ENCODE data around the gene UBE2Q2. TPM values are rescaled to one million over a fixed set of nuclear protein-coding genes. Genes with fewer than 3 reads are reported as not detected.
"Not testable (repeated sequence)": the region's sequence is repeated elsewhere in the genome, so short reads cannot be mapped to it uniquely, and the experiment has no call there.

UBE2Q2 gene
- polyA plus RNA-seq (2013, experiment 1 of 4), result 18.5 TPM
- 21.4 TPM for polyA plus RNA-seq (2013, experiment 2 of 4)
- polyA plus RNA-seq (2013, experiment 3 of 4), result 21.5 TPM
- polyA plus RNA-seq (2013, experiment 4 of 4), result 21.7 TPM

DNA sequence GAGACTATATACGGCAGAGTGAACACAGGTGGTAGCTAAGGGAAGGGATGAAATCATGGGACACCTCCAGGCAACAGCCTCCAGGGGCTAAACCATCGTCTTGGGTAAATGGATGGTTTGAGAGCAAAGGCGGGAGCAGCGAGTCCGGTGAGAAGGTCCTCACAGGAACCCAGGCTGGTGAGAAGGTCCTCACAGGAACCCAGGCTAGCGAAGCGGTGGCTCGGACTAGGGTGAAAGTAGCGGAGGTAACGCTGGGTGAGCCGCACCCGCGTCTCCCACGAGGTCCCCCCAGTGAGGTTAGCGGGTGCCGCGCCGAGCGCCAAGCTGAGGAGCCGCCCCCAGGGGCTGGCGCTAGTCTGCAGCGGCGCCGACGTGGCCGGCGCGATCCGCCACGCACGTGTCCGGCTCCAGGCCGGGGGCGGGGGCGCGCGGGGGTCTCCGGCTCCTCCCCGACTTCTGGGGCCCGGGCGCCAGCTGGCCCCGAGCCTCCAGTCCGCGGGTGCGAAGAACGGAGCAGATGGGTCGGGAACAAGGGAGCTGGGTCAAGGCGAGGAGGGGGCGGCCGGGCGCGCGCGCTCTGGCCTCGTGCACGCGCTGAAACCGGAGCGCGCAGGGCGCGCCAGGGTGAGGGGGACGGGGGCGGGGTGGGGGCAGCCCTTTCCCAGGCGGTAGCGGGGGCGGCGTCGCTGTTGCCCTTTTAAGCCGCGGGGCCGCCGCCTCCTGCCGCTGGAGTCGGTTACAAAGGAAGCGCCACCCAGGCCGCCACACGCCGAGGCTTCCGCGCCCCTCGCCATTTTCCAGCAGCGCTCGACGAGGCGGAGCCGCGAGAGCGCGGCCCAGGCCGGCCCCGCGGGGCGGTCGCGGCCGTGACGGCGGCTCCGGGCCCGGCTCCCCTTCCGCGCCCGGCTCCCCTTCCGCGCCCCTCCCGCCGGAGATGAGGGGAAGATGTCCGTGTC is at the start of gene UBE2Q2:
TSS of gene UBE2Q2 (plus strand) at position 726 of the 956 bp plus-strand sequence. CDS start at position 946, 220 bp downstream.
- no peaks in the 10 kb centered on the region for H3K36me3 ChIP-seq (ENCODE audit: control insufficient read depth, insufficient read depth, low read length)
- H3K9me3 ChIP-seq (ENCODE audit: control insufficient read depth, low read length), result no peaks in the 10 kb centered on the region
- WGBS, 2 experiments, result 1% methylated on average over 109 of the region's 109 CpGs
- H3K27ac ChIP-seq (ENCODE audit: insufficient read depth, low read depth, low read length, poor library complexity, severe bottlenecking), result peak within 1 kb of the TSS; percentile 71
- peaks cover 16% of the 10 kb centered on the region for H3K27me3 ChIP-seq (ENCODE audit: control insufficient read depth, insufficient read depth, low read length, poor library complexity, severe bottlenecking)
- H3K4me3 ChIP-seq (ENCODE audit: insufficient read depth, low read depth, low read length), result peak within 1 kb of the TSS; percentile 92
- H3K4me1 ChIP-seq (ENCODE audit: control insufficient read depth, insufficient read depth, low read length), result peaks cover 18% of the 10 kb centered on the region

DNA sequence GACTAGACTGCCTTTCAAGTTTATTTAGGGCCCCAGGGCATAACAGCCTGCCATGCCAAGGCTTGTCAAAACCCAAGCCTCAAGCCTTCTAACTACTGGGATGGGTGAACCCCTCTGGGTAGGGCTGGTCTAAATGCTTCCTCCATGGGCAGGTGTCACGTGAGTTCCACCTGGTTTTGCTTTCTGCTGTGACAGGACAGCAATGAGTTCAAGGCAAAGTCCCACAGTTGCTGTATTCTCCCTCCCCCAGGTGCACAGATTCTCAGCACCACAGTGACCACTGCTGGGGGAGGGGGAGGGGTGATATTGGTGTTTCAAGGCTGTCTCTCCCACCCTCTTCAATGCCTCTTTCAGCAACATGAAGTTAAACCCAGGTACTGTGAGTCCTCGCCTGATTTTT is 46.9 kb upstream of the UBE2Q2 start:
- H3K27me3 ChIP-seq (ENCODE audit: control insufficient read depth, insufficient read depth, low read length, poor library complexity, severe bottlenecking), result peaks cover 3% of the 10 kb centered on the region
- WGBS, 2 experiments, result 94 to 97% methylated on average over 2 of the region's 2 CpGs

DNA sequence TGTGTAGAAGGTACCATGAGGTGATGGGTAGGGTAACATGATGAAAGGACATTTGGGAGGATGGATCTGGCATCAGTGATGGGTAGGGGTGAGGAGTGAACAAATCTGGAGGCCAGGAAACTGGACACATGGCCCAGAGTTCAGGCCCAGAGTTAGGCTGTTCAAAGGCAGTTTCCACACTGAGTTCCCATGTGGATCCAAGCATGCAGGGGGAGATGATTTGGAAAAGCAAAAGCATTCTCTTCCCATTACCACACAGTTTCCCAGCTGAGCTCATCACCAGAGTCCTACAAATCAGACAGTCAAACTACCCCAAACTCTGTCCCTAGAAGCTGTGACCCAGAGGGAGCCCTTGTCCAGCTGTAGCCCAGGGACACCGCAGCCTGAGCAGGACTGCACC is 46.1 kb upstream of the UBE2Q2 start:
- not testable (repeated sequence) for H3K9me3 ChIP-seq (ENCODE audit: control insufficient read depth, low read length); H3K36me3 ChIP-seq (ENCODE audit: control insufficient read depth, insufficient read depth, low read length); H3K4me3 ChIP-seq (ENCODE audit: insufficient read depth, low read depth, low read length); H3K27ac ChIP-seq (ENCODE audit: insufficient read depth, low read depth, low read length, poor library complexity, severe bottlenecking); H3K4me1 ChIP-seq (ENCODE audit: control insufficient read depth, insufficient read depth, low read length)
- H3K27me3 ChIP-seq (ENCODE audit: control insufficient read depth, insufficient read depth, low read length, poor library complexity, severe bottlenecking), result peaks cover 11% of the 10 kb centered on the region
- WGBS, 2 experiments, result 90 to 93% methylated on average over 1 of the region's 1 CpG

More for the DNA sequence above, 46.9 kb upstream of the UBE2Q2 start:
- H3K4me3 ChIP-seq (ENCODE audit: insufficient read depth, low read depth, low read length), result no peak overlapping the region
- H3K36me3 ChIP-seq (ENCODE audit: control insufficient read depth, insufficient read depth, low read length), result no peaks in the 10 kb centered on the region
- H3K27ac ChIP-seq (ENCODE audit: insufficient read depth, low read depth, low read length, poor library complexity, severe bottlenecking), result no peak overlapping the region
- no peaks in the 10 kb centered on the region for H3K4me1 ChIP-seq (ENCODE audit: control insufficient read depth, insufficient read depth, low read length)
- no peaks in the 10 kb centered on the region for H3K9me3 ChIP-seq (ENCODE audit: control insufficient read depth, low read length)

DNA sequence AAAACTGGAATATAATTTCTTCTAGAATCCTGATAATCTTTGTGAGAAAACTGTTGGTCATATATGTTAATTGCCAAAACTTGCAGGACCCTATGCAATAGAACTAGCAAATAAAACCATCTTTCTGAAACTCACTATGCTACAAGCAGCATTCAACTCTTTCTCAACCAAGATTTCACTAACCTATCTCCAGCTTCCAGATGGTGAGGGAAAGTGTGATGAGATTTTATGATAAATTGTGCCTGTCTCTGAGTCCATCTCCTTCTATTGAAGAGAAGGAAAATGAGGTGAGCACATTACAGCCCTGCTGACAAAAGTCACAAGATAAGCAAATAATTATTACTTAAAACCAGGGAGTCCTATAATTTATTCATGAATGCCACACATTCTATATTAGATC is 44.1 kb upstream of the UBE2Q2 start:
- Histone ChIP-seq H3K27me3 (ENCODE audit: control insufficient read depth, insufficient read depth, low read length, poor library complexity, severe bottlenecking) (peaks cover 17% of the 10 kb centered on the region), H3K4me3 (ENCODE audit: insufficient read depth, low read depth, low read length) (no peak overlapping the region), H3K27ac (ENCODE audit: insufficient read depth, low read depth, low read length, poor library complexity, severe bottlenecking) (no peak overlapping the region), H3K9me3 (ENCODE audit: control insufficient read depth, low read length) (no peaks in the 10 kb centered on the region), H3K36me3 (ENCODE audit: control insufficient read depth, insufficient read depth, low read length) (no peaks in the 10 kb centered on the region), H3K4me1 (ENCODE audit: control insufficient read depth, insufficient read depth, low read length) (no peaks in the 10 kb centered on the region)

DNA sequence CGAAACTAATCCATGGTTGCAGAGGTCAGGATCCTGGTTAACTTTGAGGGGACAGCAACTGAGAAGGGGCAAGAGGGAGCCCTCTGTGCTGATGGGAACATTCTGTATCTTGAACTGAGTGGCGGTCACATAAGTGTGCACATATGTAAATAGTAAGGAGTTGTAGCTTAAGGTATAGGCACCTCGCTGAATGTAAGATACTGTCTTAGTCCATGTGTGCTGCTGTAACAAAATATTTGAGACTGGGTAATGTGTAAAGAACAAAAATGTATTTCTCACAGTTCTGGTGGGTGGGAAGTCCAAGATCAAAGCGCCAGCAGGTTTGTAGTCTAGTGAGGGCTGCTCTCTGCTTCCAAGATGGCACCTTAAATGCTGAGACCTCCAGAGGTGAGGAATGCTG is 42.8 kb upstream of the UBE2Q2 start:
- not testable (repeated sequence) for H3K9me3 ChIP-seq (ENCODE audit: control insufficient read depth, low read length); H3K4me3 ChIP-seq (ENCODE audit: insufficient read depth, low read depth, low read length); H3K4me1 ChIP-seq (ENCODE audit: control insufficient read depth, insufficient read depth, low read length); H3K27ac ChIP-seq (ENCODE audit: insufficient read depth, low read depth, low read length, poor library complexity, severe bottlenecking); H3K36me3 ChIP-seq (ENCODE audit: control insufficient read depth, insufficient read depth, low read length)
- peaks cover 17% of the 10 kb centered on the region for H3K27me3 ChIP-seq (ENCODE audit: control insufficient read depth, insufficient read depth, low read length, poor library complexity, severe bottlenecking)
- 90 to 91% methylated on average over 4 of the region's 4 CpGs for WGBS, 2 experiments

DNA sequence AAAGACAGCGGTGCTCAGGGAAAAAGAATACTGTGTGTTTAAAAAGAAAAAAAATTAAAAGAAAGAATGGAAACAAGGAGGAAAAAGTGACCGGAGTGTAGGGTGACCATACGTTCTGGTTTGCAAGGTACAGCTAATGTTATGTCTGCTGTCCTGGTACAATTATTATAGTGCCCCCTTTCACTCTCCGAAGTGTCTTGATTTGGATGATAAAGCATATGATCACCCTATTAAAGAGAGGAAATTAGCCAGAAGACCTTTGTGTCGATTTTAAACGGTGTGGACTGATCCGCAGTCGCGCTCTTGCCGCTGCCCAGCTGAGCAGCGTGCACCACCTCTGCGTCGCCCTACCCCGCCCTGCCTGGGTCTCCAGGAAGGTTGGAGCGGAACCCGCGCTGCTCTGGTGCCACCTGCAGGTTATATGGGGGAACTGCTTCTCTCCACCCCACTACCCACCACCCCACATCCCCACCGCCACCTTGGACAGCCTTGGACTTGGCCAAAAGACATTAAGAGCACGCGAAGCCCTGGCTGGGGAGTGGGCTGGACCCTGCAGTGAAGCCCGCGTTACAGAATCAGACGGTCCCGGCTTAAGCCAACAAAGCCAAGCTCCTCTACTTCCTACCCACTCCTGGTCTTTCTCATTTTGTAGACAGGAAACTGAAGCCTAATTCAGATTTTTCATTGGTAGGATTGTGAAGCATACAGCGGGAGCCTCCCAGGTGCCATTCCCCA is 41.2 kb upstream of the UBE2Q2 start:
- 13 to 15% methylated on average over 25 of the region's 25 CpGs for WGBS, 2 experiments
- H3K27me3 ChIP-seq (ENCODE audit: control insufficient read depth, insufficient read depth, low read length, poor library complexity, severe bottlenecking), result peaks cover 17% of the 10 kb centered on the region
- no peak overlapping the region for H3K4me3 ChIP-seq (ENCODE audit: insufficient read depth, low read depth, low read length)
- H3K4me1 ChIP-seq (ENCODE audit: control insufficient read depth, insufficient read depth, low read length), result no peaks in the 10 kb centered on the region
- H3K9me3 ChIP-seq (ENCODE audit: control insufficient read depth, low read length), result no peaks in the 10 kb centered on the region
- no peaks in the 10 kb centered on the region for H3K36me3 ChIP-seq (ENCODE audit: control insufficient read depth, insufficient read depth, low read length)
- no peak overlapping the region for H3K27ac ChIP-seq (ENCODE audit: insufficient read depth, low read depth, low read length, poor library complexity, severe bottlenecking)

DNA sequence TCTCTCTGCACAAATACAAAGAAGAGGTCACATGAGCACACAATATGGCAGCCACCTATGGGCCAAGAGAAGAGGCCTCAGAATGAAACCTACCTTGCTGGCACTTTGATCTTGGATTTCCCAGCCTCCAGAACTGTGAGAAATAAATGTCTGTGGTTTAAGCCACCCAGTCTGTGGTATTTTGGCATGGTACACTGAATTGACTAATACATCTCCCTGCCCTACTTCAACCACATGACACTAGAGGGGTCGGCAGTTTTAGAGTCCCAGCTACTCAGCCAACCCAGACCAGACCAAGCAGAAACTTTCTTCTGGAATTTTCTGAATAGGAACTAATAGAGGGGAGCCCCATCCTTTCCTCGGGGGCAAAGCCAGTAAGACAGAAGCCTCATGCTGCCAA is 35.8 kb upstream of the UBE2Q2 start:
- H3K4me1 ChIP-seq (ENCODE audit: control insufficient read depth, insufficient read depth, low read length); H3K27me3 ChIP-seq (ENCODE audit: control insufficient read depth, insufficient read depth, low read length, poor library complexity, severe bottlenecking); H3K4me3 ChIP-seq (ENCODE audit: insufficient read depth, low read depth, low read length); H3K27ac ChIP-seq (ENCODE audit: insufficient read depth, low read depth, low read length, poor library complexity, severe bottlenecking); H3K9me3 ChIP-seq (ENCODE audit: control insufficient read depth, low read length); H3K36me3 ChIP-seq (ENCODE audit: control insufficient read depth, insufficient read depth, low read length): not testable (repeated sequence)
- WGBS, 2 experiments, result 50 to 57% methylated on average over 2 of the region's 2 CpGs

DNA sequence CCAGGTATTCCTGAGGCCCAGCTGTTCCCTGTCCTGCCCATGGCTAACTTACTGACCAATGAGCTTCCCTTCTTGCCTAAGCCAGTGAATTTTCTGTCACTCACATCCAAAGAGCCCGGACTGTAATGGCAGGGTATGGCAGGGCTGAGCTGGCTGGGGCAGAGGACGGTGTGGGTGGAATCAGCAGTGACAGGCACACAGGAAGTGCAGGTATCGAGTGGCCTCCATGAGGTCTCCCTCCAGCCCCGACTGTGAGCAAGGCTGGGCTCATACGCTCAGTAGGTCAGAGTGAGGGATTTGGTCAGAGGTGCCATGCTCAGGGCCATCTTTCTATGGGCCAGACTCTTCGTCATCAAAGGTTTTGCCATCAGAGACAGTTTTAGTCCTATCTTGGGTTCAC is 35.2 kb upstream of the UBE2Q2 start:
- not testable (repeated sequence) for H3K9me3 ChIP-seq (ENCODE audit: control insufficient read depth, low read length); H3K36me3 ChIP-seq (ENCODE audit: control insufficient read depth, insufficient read depth, low read length); H3K4me1 ChIP-seq (ENCODE audit: control insufficient read depth, insufficient read depth, low read length); H3K27me3 ChIP-seq (ENCODE audit: control insufficient read depth, insufficient read depth, low read length, poor library complexity, severe bottlenecking); H3K27ac ChIP-seq (ENCODE audit: insufficient read depth, low read depth, low read length, poor library complexity, severe bottlenecking); H3K4me3 ChIP-seq (ENCODE audit: insufficient read depth, low read depth, low read length)
- WGBS, 2 experiments, result 91% methylated on average over 6 of the region's 6 CpGs

DNA sequence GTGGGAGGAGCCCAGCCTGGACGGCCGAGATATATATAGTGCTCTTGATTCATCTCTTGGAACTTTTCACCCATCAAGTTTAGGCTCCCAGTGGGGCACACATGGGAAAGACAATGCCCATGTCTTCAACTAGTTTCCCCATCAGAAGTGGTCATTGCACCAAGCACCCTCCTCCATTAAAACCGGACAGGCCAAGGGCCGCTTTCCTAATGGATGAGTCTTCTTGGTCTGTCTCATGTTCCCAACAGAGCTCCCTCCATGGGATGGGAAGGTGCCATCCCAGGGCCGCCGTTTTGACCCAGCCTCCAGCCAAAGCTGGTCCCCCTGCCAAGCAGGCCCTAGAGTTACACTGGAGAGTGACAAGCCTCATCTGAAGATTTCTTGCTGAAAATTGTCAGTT is 34.7 kb upstream of the UBE2Q2 start:
- Histone ChIP-seq H3K36me3 (ENCODE audit: control insufficient read depth, insufficient read depth, low read length) (no peaks in the 10 kb centered on the region), H3K4me1 (ENCODE audit: control insufficient read depth, insufficient read depth, low read length) (no peaks in the 10 kb centered on the region), H3K4me3 (ENCODE audit: insufficient read depth, low read depth, low read length) (no peak overlapping the region), H3K27me3 (ENCODE audit: control insufficient read depth, insufficient read depth, low read length, poor library complexity, severe bottlenecking) (no peaks in the 10 kb centered on the region), H3K27ac (ENCODE audit: insufficient read depth, low read depth, low read length, poor library complexity, severe bottlenecking) (no peak overlapping the region), H3K9me3 (ENCODE audit: control insufficient read depth, low read length) (no peaks in the 10 kb centered on the region)
- 90 to 93% methylated on average over 6 of the region's 6 CpGs for WGBS, 2 experiments
